Breast epithelium (tissue), 4 donors: Measurements from ENCODE around the gene CDCP1. TPM values are rescaled to one million over a fixed set of nuclear protein-coding genes. Genes with fewer than 3 reads are reported as not detected.
A peak's percentile ranks its signal among the peaks of the same experiment; 100 is the strongest.

Source experiments
- DNase-seq, 2 donors: peaks; one replicate each; pipeline ENCODE4 v3.0.0-alpha.2; 2019; ENCODE audit warnings: low spot score in 2 of 2
- H3K27ac ChIP-seq, 2 donors: fragments of 200-600 bp; sonication (generic) in 1 of 2; one replicate each; pipeline ENCODE4 v1.5.1; 2016 to 2019; ENCODE audit warnings: mild to moderate bottlenecking in 1 of 2
- H3K27me3 ChIP-seq, 2 donors: fragments of 200-600 bp; sonication (generic) in 1 of 2; one replicate each; pipeline versions ENCODE4 v1.5.1 to v1.6.0; 2017 to 2019; ENCODE audit warnings: control low read depth in 1 of 2, mild to moderate bottlenecking in 1 of 2
- H3K36me3 ChIP-seq: fragments of 200-600 bp; one replicate; pipeline ENCODE4 v1.5.1; 2019
- H3K4me1 ChIP-seq, 2 donors: fragments of 200-600 bp; sonication (generic); one replicate each; pipeline ENCODE4 v1.5.1; 2016 to 2019; ENCODE audit warnings: control low read depth in 1 of 2
- H3K4me3 ChIP-seq, 3 donors: fragments of 200-600 bp; sonication (generic); 1 replicate in 2 of 3; 2 replicates in 1 of 3; pipeline ENCODE4 v1.5.1; 2016 to 2019; ENCODE audit warnings: mild to moderate bottlenecking in 3 of 3, moderate library complexity in 2 of 3
- H3K9me3 ChIP-seq, 2 donors: fragments of 200-600 bp; sonication (generic) in 1 of 2; one replicate each; pipeline ENCODE4 v1.5.1; 2016 to 2019; ENCODE audit warnings: control low read depth in 1 of 2
- POLR2A ChIP-seq: fragments of 450-650 bp; IDR thresholded peaks from one replicate; pipeline ENCODE4 v1.6.1; 2016; ENCODE audit warnings: antibody characterized with exemption, mild to moderate bottlenecking, moderate library complexity
- POLR2AphosphoS5 ChIP-seq, 3 donors: sonication (generic); formaldehyde crosslinking; IDR thresholded peaks; one replicate each; pipeline ENCODE4 v1.6.1; 2017; ENCODE audit warnings: antibody characterized with exemption in 3 of 3
- intact Hi-C: fragments of 100-400 bp; cut with DNase I; formaldehyde crosslinking; loops from one replicate; pipeline ENCODE4 v1.15.1; 2023; ENCODE audit warnings: low total_unique reads
- total RNA-seq, 3 donors: library from RNA; depleted of rRNA; stranded (reverse); fragments of >200 nt; gene quantifications; one replicate each; pipeline ENCODE4 v1.1.0, GENCODE V29; 2016
- TF ChIP-seq, protein P1 (sequence below), 3 donors: fragments of 450-650 bp; IDR thresholded peaks; one replicate each; pipeline ENCODE4 v1.5.1; 2016 to 2017; ENCODE audit warnings: antibody characterized with exemption in 3 of 3, mild to moderate bottlenecking in 3 of 3, moderate library complexity in 3 of 3

Gene CDCP1
- total RNA-seq, 3 donors from 2014 or later: 1.9 to 11.3 (median 8.5) TPM

DNA sequence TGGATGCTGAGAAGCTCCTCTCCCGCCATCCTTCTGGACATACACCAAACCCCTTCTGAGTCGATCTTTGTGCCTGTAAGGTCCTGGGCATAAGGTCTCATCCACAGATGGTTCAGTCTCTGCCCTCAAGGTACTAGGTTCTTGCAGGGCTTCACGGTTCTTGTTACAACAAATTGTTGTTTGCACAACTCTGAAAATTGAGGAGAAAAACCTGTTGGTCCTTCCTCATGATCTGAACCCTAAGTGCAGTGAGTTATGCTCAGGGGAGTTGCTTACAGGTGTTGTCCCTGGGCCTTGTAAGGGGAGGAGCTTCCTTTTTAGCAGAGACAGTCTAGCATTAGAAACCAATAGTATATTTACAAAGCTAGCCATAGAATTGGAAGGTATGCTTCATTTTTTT is 15.7 kb downstream of the CDCP1 start:
- Histone ChIP-seq H3K4me3 (no peak overlapping the region), H3K27me3 (no peaks in the 10 kb centered on the region), H3K27ac (no peak overlapping the region), H3K9me3 (no peaks in the 10 kb centered on the region), H3K36me3 (no peaks in the 10 kb centered on the region), H3K4me1 (no peaks in the 10 kb centered on the region)
- intact Hi-C loops: no loop called here
- DNase-seq: no peak
- TF ChIP-seq POLR2A (no peak), POLR2AphosphoS5 (IDR thresholded peaks at IDR 0.05) (no peak)
- TF ChIP-seq, protein P1, sequence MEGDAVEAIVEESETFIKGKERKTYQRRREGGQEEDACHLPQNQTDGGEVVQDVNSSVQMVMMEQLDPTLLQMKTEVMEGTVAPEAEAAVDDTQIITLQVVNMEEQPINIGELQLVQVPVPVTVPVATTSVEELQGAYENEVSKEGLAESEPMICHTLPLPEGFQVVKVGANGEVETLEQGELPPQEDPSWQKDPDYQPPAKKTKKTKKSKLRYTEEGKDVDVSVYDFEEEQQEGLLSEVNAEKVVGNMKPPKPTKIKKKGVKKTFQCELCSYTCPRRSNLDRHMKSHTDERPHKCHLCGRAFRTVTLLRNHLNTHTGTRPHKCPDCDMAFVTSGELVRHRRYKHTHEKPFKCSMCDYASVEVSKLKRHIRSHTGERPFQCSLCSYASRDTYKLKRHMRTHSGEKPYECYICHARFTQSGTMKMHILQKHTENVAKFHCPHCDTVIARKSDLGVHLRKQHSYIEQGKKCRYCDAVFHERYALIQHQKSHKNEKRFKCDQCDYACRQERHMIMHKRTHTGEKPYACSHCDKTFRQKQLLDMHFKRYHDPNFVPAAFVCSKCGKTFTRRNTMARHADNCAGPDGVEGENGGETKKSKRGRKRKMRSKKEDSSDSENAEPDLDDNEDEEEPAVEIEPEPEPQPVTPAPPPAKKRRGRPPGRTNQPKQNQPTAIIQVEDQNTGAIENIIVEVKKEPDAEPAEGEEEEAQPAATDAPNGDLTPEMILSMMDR (IDR thresholded peaks at IDR 0.05): no peak

DNA sequence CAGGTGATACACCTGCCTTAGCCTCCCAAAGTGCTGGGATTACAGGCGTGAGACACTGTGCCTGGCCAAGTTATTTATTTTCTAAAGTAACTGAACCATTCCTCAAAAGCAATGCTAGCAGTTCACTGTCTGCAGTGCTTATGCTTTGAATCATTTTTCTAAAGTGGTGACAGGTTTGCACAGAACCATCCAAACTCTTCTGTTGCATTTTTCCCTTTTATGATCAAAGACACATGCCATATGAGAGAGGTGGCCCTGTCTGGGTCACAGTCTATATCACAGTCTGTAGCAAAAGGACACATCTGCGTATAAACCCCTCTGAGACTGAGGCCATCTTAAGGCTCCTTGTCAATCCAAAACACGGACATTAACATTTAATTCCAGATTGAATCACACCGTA is 17.2 kb downstream of the CDCP1 start:
- intact Hi-C loops: no loop called here
- H3K4me3 ChIP-seq: no peak overlapping the region
- no peak for DNase-seq
- H3K9me3 ChIP-seq: no peaks in the 10 kb centered on the region
- no peaks in the 10 kb centered on the region for H3K36me3 ChIP-seq
- TF ChIP-seq, protein P1 (IDR thresholded peaks at IDR 0.05): no peak
- TF ChIP-seq POLR2AphosphoS5 (IDR thresholded peaks at IDR 0.05): no peak
- H3K27ac ChIP-seq: no peak overlapping the region
- H3K4me1 ChIP-seq: no peaks in the 10 kb centered on the region
- no peaks in the 10 kb centered on the region for H3K27me3 ChIP-seq

DNA sequence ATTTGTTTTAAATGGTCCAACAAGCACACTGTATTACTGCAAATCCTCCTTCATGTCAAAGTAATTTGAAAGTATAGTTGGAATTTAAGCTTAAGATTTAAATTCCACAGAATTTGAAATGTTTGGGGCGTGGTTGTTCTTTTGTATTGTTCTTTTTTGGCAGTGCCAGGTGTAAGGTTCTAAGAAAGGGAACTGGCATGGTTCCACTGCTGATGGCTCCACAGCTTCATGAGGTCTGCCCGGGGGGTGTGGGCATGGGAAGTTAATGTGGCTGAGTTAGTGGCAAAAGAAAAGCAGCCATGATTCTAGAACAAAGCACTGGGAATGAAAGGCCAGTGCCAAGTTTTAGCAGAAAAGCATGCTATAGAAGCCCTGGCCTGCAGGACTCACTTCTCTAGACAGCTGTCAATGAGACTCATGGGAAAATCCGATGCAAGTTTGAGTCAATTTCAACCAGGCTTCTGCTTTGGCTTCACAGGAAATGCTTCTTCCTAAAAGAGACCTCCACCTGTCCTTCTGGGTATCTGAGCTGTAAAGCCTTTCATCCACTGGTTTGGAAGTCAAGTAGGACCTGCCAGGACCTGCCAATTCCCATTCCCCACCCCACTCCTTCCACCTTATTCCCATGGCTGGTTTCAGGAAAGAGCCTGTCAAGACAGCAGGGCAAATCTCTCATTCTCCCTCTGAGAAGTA is 18.9 kb downstream of the CDCP1 start:
- no peaks in the 10 kb centered on the region for H3K27me3 ChIP-seq
- intact Hi-C loops: no loop called here
- no peak overlapping the region for H3K4me3 ChIP-seq
- no peak for DNase-seq
- no peaks in the 10 kb centered on the region for H3K4me1 ChIP-seq
- H3K27ac ChIP-seq: no peak overlapping the region
- TF ChIP-seq, protein P1 (IDR thresholded peaks at IDR 0.05): no peak
- TF ChIP-seq POLR2AphosphoS5 (IDR thresholded peaks at IDR 0.05) (no peak), POLR2A (no peak)
- H3K9me3 ChIP-seq: no peaks in the 10 kb centered on the region
- no peaks in the 10 kb centered on the region for H3K36me3 ChIP-seq

DNA sequence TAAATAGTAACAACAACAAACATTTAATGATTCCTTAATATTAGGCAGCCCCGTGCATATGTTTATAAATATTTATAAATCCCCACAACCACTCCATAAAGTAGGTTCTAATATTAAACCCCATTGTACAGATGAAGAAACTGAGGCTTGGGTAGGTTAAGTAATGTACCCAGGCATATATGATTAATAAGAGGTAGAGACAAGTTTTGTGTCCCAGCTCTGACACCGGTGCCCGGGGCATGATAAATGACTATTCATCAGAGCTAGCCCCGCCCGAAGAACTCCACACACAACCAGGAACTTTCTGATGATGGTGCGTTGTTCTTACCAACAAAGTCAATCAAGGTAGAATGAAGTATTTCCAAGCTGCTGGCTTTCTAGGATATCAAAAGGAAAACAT is 19.4 kb downstream of the CDCP1 start:
- TF ChIP-seq, protein P1 (IDR thresholded peaks at IDR 0.05): no peak
- no peak for TF ChIP-seq POLR2AphosphoS5 (IDR thresholded peaks at IDR 0.05)
- TF ChIP-seq POLR2A: no peak
- intact Hi-C loops: no loop called here
- DNase-seq: peak in 1 of 2 donors; percentile 42
- no peaks in the 10 kb centered on the region for H3K9me3 ChIP-seq
- no peak overlapping the region for H3K4me3 ChIP-seq
- no peak overlapping the region for H3K27ac ChIP-seq
- no peaks in the 10 kb centered on the region for H3K27me3 ChIP-seq
- H3K4me1 ChIP-seq: no peaks in the 10 kb centered on the region
- H3K36me3 ChIP-seq: no peaks in the 10 kb centered on the region

DNA sequence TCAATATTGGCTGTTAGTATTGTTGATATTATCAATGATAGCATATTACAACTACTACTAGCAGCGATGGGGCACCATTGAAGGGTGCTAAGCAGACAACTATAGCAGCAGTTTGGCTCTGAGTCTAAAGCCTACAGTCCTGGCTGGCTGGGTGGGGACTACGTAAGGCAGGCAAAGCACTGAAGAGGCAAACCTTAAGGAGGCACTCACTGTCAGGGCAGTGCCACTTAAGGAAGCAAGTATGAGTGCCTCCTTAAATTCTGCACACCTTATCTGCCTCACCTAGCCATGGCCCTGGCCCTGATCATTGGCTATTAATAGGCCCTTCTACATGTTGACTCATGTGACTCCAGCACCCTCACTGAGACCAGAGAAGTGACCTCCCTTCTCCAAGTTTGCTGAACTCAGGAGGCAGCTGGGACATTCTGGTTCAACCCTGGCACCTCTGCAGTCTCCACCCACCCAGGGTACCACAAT is 20.6 kb downstream of the CDCP1 start:
- H3K4me3 ChIP-seq: no peak overlapping the region
- H3K4me1 ChIP-seq: no peaks in the 10 kb centered on the region
- no peaks in the 10 kb centered on the region for H3K9me3 ChIP-seq
- DNase-seq: no peak
- no peaks in the 10 kb centered on the region for H3K27me3 ChIP-seq
- H3K27ac ChIP-seq: no peak overlapping the region
- no peaks in the 10 kb centered on the region for H3K36me3 ChIP-seq
- intact Hi-C loops: no loop called here
- TF ChIP-seq, protein P1 (IDR thresholded peaks at IDR 0.05): no peak
- no peak for TF ChIP-seq POLR2A
- no peak for TF ChIP-seq POLR2AphosphoS5 (IDR thresholded peaks at IDR 0.05)
